HG03558 (cell line): ENCODE results near the gene HDAC9.
A peak's percentile ranks its signal among the peaks of the same experiment; 100 is the strongest.

Experiments used
- ATAC-seq: cut with Tn5 transposase; IDR thresholded peaks from one replicate; pipeline ENCODE4 v1.9.1; 2021; ENCODE audit warnings: moderate number of reproducible peaks; ENCODE audit not compliant: unreplicated experiment; ENCODE audit errors: extremely low read depth

Gene HDAC9

DNA sequence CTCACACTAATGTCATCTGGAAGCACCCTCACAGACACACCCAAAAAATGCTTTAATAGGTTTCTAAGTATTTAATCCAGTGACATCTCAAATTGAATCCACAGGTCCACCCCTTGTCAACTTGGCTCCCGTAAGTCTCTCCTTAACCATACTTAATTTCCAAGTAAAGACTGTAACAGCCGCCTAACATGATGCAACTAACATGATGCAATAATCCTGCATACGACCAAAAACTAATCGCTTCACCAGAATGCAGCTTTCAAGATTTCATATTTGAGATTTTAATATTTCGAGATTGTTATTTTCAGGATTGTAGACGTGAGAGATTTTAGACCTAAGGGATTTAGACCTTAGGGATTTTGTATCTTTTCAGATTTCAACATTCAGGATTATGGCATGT, 3.7 kb upstream of the HDAC9 start:
- no peak for ATAC-seq

DNA sequence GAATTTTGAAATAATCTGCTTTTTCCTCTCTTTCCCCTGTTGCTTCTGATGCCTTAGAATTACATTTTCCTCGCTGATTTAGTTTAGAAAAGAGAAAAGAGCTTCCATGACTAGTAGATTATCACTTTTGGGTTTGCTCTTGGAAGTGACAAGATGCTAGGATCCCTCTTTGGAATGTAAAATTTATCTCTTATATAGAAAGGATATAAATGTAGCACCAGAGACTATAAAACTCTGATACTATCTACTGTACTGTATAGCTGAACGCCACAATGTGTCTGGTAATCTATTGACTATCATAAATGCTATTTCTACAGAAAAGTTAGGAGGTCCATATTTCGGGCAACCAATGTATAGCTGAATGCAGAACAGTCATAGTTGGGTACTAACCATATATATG, 1.1 kb upstream of the HDAC9 start:
- no peak for ATAC-seq

DNA sequence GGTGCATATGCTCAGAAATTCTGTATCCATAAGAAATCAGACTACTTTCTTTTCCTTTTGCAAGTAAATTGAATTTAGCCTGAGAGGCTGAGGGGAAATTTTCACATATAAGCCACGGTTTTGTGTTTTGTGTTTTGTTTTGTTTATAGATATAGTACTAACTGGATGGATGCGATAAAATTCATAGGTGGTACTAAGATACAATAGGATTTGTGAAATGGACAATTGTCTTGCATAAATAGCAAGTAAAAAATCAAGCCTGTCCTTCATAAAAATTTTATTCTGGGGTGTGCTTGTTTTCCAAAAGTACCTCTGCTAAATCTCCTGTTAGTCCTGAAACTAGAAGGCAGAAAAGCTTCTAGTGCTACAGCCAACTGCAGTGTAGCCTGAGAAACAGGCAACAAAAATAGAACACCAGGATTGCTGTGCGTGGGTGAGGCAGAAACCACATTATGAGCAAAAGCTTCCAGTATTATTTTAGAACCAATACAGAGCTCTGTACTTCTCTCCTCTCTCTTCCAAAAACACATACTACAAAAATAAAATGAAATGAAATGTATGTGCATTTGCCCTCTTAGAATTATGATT, 634 bp upstream of the HDAC9 start:
- peak; percentile 20 for ATAC-seq

DNA sequence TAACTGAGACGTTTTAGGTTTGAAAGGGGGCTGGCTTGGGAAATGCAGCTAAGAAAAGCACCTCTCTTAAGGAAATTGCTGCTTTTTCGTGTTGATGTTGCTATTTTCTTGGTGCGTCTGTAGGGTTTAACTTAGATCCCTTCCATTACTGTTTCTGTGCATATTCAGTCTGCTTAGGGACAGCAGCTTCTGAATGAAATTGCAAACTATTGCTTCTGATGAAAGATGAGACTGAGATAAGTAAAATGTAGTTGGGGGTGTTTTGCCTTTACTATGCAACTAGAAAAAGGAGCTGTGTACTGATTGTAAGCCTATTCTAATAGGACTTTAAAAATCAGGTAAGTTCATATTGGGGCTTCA, 772 bp downstream of the HDAC9 start:
- no peak for ATAC-seq

DNA sequence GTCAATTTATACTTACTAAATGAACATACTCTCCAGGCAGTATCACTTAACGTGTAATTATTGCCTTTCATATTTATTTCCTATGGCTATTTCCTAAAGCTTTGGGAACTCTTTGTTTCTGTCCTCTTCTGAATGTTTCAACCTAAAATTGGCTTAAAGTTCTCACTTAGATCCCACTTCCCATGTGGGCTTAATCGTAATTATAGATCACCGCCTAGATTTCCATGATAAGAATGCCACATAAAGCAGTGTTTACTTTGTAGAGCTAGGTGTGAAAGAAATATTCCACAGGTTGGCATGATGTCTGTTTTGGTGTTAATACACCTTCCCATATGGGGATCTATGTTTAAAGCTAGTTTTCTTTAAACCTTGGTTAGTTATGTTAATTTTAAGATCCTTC, 1.5 kb downstream of the HDAC9 start:
- ATAC-seq, result no peak

DNA sequence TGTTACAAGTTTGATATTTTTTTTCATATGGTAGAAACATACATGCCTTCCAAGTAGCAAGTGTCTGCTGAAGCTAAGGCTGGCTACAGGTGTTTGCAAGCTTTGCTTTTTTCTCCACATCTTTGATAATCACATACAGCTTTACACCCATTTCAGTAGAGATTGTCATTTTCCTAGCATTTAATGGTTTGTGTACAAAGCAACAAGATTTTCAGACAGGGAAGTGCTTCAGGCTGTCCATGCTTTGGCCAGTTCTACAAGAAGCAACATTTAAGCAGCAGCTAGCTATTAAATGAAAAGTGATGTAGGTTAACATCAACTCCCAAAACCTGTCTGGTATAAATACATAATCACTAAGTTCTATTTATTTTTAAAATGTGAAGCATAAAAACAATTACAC, 2.3 kb downstream of the HDAC9 start:
- ATAC-seq, result no peak

DNA sequence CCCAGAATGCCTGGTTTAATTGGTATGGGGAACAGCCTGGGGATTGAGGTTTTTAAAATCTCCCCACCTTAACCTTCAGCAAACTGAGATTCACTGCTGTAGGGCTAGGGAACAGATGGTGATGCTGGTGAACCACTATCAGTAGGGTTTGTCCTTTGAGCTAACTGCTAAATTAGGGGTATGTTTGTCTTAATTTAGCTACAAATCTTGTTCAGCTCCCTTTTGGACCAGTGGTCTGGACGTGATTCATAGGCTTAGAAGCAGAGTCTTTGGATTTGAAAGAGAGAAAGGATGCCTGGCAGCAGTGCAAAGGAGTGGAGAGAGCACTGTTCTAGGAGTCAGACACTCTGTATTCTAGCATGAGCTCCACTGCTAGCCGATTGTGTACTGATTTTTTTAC, 2.8 kb downstream of the HDAC9 start:
- ATAC-seq, result no peak

DNA sequence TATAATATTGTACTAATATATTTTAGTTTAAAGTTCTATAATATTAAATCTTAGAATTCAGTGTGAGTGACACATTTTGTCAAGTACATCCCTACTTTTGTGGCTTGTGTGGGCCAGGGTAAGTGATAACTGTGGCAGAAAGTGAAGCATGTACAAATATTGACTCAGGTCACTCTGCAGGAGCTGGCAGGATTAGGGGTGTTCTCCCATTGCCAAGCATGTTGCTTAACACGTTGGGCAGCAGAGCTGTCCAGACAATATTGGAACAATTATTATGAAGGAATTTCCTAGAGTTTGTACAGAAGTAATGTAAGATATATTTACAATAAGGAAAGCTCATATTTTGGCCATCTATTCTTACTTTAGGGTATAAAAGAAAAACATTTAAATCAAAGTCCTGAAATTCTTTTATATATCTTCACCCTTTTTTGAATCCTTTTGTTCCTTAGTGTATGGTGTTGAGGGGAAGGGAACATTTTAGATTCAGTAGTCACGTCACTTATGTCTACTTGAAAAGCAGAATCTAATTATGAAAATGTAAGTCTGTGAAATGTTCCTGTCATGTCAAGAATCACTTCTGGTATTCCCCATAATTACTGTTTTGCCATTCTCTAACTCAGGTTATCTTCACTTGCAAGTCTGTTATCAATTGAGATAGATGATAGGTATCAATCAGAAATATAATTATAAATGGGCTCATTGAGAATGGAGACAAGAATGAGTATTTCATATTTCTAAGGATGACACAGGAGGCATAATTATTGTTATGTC, 4.0 kb downstream of the HDAC9 start:
- no peak for ATAC-seq

DNA sequence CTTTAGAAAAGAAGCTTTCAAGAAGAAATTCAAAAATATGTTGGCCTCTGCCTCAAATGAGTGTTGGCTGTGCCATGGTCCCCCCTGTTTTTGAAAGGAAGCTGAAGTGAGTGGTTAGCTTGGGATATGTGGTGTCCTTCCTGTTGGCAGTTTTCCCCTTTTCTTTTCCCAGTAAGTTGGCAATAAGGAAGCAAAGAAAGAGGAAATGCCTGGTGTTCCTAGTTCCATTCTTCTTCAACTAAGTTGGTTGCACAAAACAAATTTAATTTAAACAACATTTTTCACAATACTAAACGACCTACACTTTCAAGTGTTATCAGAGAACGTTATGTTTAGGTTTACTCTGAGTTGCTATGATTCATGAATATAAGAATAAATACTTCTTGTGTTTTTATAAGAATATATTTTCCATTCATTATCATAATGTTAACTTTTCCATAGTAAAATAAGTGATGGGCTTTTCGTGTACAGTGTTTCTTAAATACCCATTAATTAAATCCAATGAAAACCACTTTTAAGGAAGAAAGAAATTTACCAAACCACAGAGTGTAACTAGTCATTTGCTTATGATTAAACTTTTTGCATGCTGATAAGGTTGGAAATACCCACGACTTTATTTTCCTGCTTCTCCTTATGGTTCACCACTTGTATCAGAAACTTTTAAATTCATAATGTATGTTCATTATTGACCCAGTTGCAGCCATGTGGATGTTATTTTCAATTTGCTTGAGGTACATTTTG, 7.7 kb downstream of the HDAC9 start:
- no peak for ATAC-seq

DNA sequence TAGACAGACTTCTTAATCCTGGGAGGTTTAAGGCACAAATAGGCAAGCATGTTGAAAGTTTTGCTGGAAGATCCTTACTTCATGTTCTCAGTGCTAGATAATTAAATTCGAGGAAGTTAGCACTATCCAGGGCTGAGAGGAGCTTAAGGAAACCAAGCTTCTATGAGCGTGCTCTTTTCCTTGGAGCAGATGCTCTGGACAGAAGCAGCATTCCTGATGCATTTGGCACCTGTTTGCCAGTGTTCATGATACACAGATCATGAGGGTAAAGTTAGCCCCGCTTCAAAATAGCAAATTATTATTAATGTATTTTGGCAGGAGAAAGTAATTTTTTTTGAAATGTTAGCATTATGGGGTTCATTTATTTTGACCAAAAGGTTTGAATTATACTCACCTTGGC, 9.4 kb downstream of the HDAC9 start:
- ATAC-seq, result no peak

DNA sequence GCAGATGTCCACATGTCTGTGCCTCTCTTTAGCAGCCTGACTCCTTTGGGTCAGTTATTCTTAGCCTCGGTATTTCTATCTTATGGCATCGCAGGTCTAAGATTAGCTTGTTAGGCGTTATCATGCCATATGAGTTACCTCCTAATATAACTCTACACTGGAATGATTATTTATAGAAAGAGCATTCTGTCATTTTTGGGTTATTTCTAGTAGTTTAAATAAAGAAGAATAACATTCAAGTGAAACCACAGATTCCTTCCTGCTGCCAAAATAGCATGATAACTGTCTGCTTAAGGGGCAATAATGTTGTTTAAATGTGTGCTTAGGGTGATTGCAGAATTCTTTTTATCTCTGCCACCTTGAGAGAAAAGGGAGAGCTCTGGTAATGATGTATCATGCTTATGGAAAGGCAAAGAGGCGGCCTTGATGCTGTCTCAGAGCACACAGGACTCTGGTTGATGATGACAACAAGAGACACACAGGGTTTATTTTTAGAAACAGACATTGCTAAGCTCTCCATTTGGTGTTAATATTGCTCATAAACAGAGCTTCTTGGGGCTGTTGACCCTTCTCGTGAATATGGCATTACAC, 10.4 kb downstream of the HDAC9 start:
- peak; percentile 43 for ATAC-seq

DNA sequence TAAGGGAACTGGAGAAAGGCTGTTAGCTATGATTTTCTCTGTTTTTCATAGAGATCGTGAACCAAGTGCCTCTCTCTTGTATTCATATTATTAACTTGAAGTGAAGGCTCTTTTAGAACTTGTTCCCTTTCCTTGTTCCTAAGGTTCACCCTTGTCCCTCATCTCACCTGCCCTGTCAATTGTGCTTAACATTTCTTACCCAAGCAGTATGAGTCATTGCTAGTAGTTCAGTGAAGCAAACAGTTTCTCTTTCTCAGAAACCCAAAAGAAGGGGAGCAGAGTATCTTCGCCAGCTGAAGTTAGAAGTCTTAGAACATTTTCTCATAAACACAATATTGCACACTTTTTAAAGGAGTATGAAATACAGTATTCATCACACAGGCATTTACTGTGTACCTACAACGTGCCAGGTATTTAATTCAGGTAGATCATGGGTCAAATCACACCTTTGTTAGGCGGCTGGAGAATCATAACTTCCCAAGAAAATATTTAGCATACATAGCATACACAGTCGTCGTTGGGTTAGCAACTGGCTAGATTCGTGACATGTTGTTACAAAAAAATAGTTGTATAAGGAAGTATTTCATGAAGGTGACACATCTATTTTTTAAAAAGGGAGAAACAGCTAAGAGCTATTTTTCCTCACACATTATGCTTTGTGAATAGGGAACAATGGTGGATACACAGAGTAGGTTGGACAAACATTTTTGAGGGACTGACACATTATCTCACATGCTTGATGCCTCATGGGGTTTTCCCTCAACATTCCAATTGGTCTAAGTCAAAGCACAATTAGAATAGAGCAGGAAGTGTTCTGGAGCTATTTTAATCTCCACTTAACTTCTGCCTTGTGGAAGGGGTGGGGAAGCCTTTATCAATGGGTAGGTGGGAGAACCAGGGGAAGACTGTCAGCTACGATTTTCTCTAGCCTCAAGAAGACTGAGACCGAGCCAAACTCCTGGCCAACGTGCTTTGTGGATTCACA, 13.2 kb downstream of the HDAC9 start:
- ATAC-seq, result peak; percentile 61

DNA sequence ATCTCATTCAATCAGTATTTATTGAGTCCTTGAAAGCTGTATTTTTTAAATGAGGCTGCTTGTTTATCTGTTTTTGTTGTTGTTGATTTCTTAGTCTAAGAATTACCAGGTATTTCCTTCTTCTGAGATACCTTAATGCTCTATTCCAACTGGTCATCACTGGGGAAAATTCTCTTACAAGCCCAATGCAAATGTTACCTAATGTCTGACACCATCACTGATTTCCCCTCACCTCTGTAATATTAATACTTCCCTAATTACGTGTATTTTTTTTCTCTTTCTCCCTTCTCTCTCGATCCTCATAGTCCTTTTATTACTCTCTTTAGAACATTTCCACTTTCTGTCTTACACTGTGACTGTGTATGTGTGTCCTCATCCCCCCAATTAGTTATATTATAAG, 13.9 kb downstream of the HDAC9 start:
- ATAC-seq, result no peak

DNA sequence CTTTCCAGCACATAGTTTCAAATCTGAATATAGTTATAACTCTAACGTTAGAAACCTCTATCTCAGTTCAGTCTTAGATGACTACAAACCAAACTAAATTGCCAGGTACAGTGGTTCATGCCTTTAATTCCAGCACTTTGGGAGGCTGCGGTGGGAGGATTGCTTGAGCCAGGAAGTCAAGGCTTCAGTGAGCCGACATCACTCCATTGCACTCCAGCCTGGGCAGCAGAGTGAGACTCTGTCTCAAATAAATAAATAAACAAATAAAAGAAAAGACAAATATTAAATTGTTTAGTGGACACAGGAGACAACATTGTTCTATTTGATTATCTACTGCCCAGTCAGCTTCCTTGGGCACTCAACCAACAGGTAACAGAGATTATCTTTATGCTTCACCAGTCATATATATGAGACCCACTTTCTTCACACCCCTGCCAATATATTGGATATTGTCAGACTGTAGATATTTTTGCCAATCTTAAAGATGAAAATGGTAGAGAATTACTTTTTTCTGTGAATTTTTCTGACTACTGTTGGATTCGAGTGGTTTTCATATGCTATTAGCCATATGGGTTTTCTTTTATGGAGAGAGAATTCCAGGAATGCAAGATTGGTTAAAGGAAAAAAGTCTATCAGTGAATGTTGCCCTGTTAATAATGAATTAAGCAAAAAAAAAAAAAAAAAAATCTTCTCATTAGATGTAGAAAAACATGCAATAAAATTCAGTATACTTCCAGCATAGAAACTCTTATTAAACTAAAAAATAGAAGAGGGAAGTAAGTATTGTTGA, 16.0 kb downstream of the HDAC9 start:
- ATAC-seq, result no peak

DNA sequence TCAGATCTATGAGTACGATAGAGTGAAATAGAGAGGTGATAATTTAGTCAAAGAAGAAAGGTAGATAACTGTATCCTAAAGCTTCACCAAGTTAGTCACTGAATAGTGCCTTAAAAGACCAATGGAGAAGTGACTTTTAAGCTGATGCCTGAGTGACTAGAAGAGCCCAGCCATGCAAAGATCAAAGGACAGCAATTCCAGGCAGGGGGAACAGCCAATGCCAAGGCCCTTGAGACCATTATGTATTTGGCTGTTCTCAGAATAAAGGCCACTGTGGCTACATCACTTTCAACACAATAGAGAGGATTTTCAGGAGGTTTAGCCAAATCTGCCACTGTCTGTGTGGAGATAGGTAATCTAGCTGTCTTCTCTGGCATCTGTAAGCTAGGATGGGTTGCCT, 17.8 kb downstream of the HDAC9 start:
- no peak for ATAC-seq

DNA sequence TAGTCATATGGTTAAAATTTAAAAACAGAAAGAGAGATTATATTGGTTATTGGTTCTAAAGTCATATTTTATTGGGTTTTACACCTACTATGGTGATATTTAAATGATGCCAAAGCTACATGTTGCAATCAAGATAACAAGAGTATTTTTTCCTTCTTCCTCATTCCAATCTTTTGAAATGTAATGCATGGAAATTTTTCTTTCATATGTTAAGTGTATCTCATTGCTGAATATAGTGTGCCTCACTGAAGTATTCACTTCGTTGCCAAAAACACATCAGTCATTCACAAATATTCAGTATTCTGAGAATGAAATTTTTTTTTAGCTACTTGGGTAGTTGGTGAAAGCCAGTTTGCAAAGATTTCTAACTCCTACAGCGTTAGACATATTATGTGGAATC, 19.5 kb downstream of the HDAC9 start:
- ATAC-seq, result no peak

DNA sequence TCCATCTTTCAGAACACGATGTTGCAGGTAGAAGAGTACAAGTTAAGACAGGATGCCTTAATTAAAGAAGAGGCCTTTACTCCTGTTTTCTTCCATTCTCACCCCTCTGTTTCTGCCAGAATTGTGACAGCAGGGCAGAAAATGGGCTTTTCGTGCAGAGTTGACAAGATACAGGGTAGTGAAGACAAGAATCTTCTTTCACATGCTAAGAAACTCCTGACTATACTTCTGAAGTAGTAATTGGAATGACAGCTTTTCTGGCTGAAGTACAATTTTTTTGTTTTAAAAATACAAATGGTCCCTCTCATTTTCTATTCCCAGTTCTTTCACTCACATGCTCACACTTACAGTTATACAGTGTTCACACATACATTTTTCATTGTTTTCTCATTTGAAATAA, 22.1 kb downstream of the HDAC9 start:
- ATAC-seq, result no peak

DNA sequence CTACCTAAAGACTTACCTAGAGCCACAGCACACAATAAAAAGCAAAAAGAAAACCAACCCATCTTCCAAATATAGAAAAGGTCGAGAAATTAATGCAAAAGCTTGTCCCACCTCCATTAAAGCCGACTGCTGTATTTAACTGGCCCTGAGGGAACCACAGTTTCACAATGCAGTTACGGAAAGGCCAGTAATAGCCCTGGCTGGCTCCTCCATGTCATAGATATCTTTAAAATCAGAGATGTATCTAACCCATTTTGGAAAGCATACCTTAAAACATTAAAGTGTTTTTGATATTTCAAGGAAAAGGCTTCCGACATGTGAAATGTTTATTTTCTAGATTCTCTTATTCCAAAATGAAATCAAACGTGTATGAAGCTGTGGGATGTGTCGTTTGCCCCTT, 23.0 kb downstream of the HDAC9 start:
- ATAC-seq, result no peak

DNA sequence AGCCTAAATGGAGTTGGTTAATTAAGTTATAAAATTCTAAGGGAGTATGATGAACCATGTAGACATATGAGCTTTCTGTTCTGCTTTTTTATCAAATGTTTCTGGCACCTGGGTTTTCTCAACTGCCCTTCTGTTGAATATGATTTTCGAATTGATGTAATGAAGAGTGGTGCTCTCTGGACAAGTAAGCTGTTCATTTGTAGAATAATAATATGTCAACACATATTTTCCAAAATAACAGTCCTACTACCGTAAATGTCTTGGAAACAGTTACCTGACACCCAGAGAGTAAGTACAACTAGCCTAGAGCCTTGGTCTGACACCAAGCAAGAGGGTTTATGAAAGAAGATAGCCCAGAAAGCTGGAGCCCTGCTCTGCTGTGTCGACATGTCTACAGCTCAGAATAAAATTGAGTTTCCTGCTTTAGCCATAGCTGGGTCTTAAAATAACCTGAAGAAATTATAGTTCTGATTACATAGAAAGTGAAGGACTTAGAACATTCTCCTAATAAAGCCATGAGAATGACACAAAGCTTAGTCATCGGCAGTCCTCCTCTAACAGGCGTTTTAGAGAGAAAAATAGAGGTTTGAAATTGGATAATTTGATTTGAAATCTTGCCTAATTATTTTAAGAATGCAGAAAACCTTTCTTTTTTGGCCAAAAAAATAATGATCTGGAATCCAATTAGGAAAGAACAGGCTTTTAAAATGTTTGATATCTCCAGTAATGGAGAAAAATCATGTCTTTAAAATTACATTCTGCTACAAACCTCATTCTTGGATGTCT, 25.1 kb downstream of the HDAC9 start:
- ATAC-seq, result peak; percentile 51
